Testis (tissue), 3 donors: ENCODE results near the gene NKD1. TPM values are rescaled to one million over a fixed set of nuclear protein-coding genes. Genes with fewer than 3 reads are reported as not detected.

Source experiments
- DNase-seq: peaks from one replicate; pipeline ENCODE4 v3.0.0-alpha.2; 2019
- H3K27ac ChIP-seq, 2 donors: fragments of 200-600 bp; sonication (generic); one replicate each; pipeline ENCODE4 v1.5.1; 2019
- H3K27me3 ChIP-seq: fragments of 200-600 bp; sonication (generic); one replicate; pipeline ENCODE4 v1.5.1; 2019
- H3K36me3 ChIP-seq: fragments of 200-600 bp; sonication (generic); one replicate; pipeline ENCODE4 v1.5.1; 2017; ENCODE audit warnings: low read depth; ENCODE audit errors: missing control alignments
- H3K4me1 ChIP-seq: fragments of 200-600 bp; sonication (generic); one replicate; pipeline ENCODE4 v1.5.1; 2019
- H3K4me3 ChIP-seq, 2 donors: fragments of 200-600 bp; sonication (generic); one replicate each; pipeline ENCODE4 v1.5.1; 2017 to 2019
- H3K9me3 ChIP-seq: fragments of 200-600 bp; sonication (generic); one replicate; pipeline ENCODE4 v1.5.1; 2017
- POLR2A ChIP-seq: fragments of 450-650 bp; IDR thresholded peaks from one replicate; pipeline ENCODE4 v1.6.1; 2017; ENCODE audit warnings: antibody characterized with exemption, mild to moderate bottlenecking, moderate library complexity
- WGBS, 2 donors: methylation state at CpG; one replicate each; pipeline ENCODE4 v1.1.5; 2018; 5-methylcytosine and 5-hydroxymethylcytosine counted together
- intact Hi-C: fragments of 100-400 bp; cut with DNase I; formaldehyde crosslinking; loops from one replicate; pipeline ENCODE4 v1.15.1; 2023; ENCODE audit warnings: low total_unique reads
- polyA plus RNA-seq: library from polyadenylated mRNA; stranded (reverse); fragments of 350-450 nt; fragmentation: Illumina TruSeq; extraction: RNeasy Lipid Tissue Mini Kit (QIAGEN cat#74804); gene quantifications from one replicate; pipeline ENCODE4 v1.2.3, GENCODE V29; 2014; ENCODE audit warnings: low read depth, low replicate concordance; ENCODE audit not compliant: insufficient read depth
- total RNA-seq, 2 donors: library from RNA; depleted of rRNA; stranded (reverse); fragments of >200 nt; gene quantifications; one replicate each; pipeline ENCODE4 v1.2.3, GENCODE V29; 2016
- TF ChIP-seq, protein P1 (sequence below), 3 experiments: fragments of 450-650 bp in 2 of 3; fragments of 200-600 bp in 1 of 3; sonication (generic) in 1 of 3; IDR thresholded peaks; one replicate each; pipeline ENCODE4 v1.5.1; 2016 to 2019; ENCODE audit warnings: antibody characterized with exemption in 3 of 3, mild to moderate bottlenecking in 2 of 3, moderate library complexity in 1 of 3

NKD1 gene
- total and polyA plus RNA-seq, 3 donors from 2014 or later = 5.9 to 14.4 (median 8.4) TPM

DNA sequence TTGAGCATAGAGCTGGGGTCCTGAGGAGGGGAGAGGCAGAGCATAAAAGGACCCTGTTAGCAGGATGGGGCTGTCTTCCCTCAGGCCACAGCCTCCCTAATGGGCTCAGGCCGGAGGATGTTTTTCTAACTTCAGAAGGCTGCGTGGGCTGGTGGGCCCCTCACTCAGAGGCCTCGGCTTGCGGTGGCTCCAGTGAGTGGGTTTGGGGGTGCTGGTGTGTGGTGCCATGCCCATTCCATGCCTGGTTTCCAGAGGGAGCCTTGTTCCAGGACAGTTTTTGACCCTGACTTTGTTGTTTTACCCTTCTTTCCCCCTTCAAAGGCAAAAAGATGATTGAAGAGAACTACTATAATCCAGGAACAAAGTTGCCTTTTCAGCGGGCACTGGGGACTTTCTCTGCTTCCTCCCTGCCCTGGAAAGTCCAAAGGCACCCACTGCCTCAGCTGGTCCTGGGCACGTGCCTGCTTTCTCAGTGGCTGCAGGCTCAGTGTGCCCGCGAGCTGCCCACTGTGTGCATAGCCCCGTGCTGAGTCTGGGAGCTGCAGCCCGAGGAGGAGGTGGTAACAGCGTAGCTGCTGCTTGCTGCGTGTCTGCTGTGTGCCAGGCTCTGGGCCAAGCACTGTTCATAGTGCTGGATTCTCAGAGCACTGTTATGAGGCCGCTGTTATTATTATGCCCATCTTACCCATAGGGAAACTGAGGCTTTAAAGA, 11.8 kb downstream of the NKD1 start:
- no peak for DNase-seq
- no peaks in the 10 kb centered on the region for H3K36me3 ChIP-seq
- 87 to 91% methylated on average over 6 to 13 of the region's 13 CpGs for WGBS, 2 donors

DNA sequence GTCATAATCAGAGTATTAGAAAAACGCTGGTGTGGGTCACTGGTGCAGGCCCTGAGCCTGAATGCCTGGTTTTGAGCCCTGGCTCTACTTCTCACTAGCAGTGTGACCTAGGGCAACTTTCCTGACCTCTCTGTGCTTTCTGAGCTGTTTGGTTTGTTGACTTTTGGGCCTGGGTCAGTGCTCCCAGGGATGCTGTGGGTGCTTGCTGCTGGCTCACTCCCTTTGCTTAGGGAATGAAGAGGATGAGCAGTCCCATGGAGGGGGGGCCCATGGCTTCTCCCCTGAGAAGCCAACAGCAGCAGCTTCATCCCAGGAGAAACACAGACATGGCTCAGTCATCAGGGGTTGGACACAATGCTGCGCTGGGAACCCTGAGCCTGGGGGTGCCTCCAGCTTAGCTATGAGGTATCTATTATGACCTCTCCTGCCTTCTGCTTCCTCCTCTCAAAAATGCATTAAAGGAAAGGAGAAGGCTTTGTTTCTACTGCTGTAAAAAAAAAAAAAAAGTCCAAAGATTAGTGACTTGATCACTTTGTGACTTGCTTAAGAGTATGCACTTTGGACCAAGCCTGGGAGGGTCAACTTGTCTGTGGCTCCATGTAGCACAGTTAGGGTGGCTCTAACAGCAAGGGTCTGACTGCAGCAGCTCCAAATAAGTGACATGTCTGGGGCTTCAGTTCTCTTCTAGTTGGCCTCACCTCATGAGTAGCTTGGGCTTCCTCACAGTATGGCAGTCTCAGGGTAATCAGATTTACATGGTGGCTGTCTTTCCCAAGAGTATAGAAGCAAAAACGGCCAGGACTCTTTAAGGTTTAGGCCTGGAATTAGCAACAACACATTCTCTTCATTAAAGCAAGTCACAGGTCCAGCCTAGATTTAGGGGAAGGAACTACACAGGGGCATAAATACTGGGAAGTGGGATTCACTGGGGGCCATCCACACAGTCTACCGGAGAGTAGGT, 13.0 kb downstream of the NKD1 start:
- H3K4me1 ChIP-seq = no peaks in the 10 kb centered on the region
- no peak overlapping the region for H3K4me3 ChIP-seq
- H3K36me3 ChIP-seq = no peaks in the 10 kb centered on the region
- 95 to 98% methylated on average over 4 of the region's 4 CpGs for WGBS, 2 donors
- no peaks in the 10 kb centered on the region for H3K9me3 ChIP-seq
- no peak for TF ChIP-seq POLR2A
- no peaks in the 10 kb centered on the region for H3K27me3 ChIP-seq
- DNase-seq = no peak
- no peak overlapping the region for H3K27ac ChIP-seq
- intact Hi-C loops = no loop called here

More for the DNA sequence above, 11.8 kb downstream of the NKD1 start:
- no peaks in the 10 kb centered on the region for H3K4me1 ChIP-seq
- no peak overlapping the region for H3K4me3 ChIP-seq
- TF ChIP-seq, protein P1, sequence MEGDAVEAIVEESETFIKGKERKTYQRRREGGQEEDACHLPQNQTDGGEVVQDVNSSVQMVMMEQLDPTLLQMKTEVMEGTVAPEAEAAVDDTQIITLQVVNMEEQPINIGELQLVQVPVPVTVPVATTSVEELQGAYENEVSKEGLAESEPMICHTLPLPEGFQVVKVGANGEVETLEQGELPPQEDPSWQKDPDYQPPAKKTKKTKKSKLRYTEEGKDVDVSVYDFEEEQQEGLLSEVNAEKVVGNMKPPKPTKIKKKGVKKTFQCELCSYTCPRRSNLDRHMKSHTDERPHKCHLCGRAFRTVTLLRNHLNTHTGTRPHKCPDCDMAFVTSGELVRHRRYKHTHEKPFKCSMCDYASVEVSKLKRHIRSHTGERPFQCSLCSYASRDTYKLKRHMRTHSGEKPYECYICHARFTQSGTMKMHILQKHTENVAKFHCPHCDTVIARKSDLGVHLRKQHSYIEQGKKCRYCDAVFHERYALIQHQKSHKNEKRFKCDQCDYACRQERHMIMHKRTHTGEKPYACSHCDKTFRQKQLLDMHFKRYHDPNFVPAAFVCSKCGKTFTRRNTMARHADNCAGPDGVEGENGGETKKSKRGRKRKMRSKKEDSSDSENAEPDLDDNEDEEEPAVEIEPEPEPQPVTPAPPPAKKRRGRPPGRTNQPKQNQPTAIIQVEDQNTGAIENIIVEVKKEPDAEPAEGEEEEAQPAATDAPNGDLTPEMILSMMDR (IDR thresholded peaks at IDR 0.05) = no peak
- no peak for TF ChIP-seq POLR2A
- H3K27me3 ChIP-seq = no peaks in the 10 kb centered on the region
- H3K27ac ChIP-seq = no peak overlapping the region
- no peaks in the 10 kb centered on the region for H3K9me3 ChIP-seq
- intact Hi-C loops = no loop called here

DNA sequence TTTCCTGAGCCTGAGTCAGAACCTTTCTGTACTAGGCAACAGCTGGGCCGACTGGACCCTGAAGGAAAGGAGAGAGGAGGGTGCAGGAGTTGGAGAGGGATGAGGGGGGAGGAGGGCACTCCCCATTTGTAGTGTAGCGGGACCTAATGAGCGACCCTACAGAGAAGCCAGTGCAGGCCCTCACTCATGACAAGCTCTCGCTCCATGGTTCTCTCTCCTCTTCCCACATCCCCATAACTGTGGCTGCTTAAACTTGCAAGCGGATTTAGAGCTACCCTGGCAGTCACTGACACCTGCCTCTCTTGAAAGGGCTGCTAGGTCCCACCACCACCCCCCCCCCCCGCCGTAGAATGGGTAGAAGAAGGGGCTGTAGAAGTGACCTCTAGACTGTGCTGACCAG, 14.5 kb downstream of the NKD1 start:
- intact Hi-C loops = no loop called here
- Histone ChIP-seq H3K9me3 (no peaks in the 10 kb centered on the region), H3K36me3 (no peaks in the 10 kb centered on the region), H3K4me1 (no peaks in the 10 kb centered on the region), H3K4me3 (no peak overlapping the region), H3K27me3 (no peaks in the 10 kb centered on the region), H3K27ac (no peak overlapping the region)
- 90 to 95% methylated on average over 7 of the region's 7 CpGs for WGBS, 2 donors
- TF ChIP-seq, protein P1 (IDR thresholded peaks at IDR 0.05) = no peak
- no peak for TF ChIP-seq POLR2A
- no peak for DNase-seq

GRCh38 chr16:50563989-50564388, 15.8 kb downstream of the NKD1 start:
- DNase-seq = no peak
- Histone ChIP-seq H3K27me3 (no peaks in the 10 kb centered on the region), H3K4me1 (no peaks in the 10 kb centered on the region), H3K4me3 (no peak overlapping the region), H3K9me3 (no peaks in the 10 kb centered on the region), H3K27ac (no peak overlapping the region), H3K36me3 (no peaks in the 10 kb centered on the region)
- TF ChIP-seq, protein P1 (IDR thresholded peaks at IDR 0.05) = no peak
- TF ChIP-seq POLR2A = no peak
- 69 to 78% methylated on average over 4 to 6 of the region's 6 CpGs for whole genome bisulfite sequencing, 2 donors
- intact Hi-C loops = no loop called here

DNA sequence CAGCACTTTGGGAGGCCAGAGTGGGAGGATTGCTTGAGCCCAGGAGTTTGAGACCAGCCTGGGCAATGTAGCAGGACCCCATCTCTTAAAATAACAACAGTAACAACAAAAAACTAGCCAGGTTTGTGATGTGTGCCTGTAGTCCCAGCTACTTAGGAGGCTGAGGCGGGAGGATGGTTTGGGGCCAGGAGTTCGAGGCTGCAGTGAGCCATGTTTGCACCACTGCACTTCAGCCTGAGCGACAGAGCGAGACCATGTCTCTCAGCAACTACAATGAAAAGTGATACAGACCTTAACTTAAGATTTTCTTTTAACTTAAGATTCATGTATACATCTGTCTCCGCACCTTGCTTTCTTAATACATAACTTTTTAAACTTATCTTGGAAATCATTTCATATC, 17.2 kb downstream of the NKD1 start:
- no peak for TF ChIP-seq POLR2A
- TF ChIP-seq, protein P1 (IDR thresholded peaks at IDR 0.05) = no peak
- DNase-seq = no peak
- H3K36me3 ChIP-seq = no peaks in the 10 kb centered on the region
- H3K27me3 ChIP-seq = no peaks in the 10 kb centered on the region
- intact Hi-C loops = no loop called here
- no peak overlapping the region for H3K27ac ChIP-seq
- WGBS, 2 donors = 96% methylated on average over 5 of the region's 5 CpGs
- H3K4me3 ChIP-seq = no peak overlapping the region
- H3K4me1 ChIP-seq = no peaks in the 10 kb centered on the region
- no peaks in the 10 kb centered on the region for H3K9me3 ChIP-seq
